Prostate gland (tissue), 2 donors: ENCODE measurements around the gene AFF1. TPM values are rescaled to one million over a fixed set of nuclear protein-coding genes. Genes with fewer than 3 reads are reported as not detected.

Experiments
- DNase-seq: peaks from one replicate; pipeline ENCODE4 v3.0.0-alpha.2; 2019; ENCODE audit warnings: low spot score
- H3K27ac ChIP-seq, 2 donors: fragments of 200-600 bp; sonication (generic); 2 replicates each; pipeline ENCODE4 v1.5.1; 2017 to 2019
- H3K27me3 ChIP-seq: fragments of 200-600 bp; sonication (generic); replicated peaks from 2 replicates; pipeline ENCODE4 v1.5.1; 2019; ENCODE audit not compliant: insufficient read depth
- H3K36me3 ChIP-seq, 2 donors: fragments of 200-600 bp; sonication (generic); 1 replicate in 1 of 2; 2 replicates in 1 of 2; pipeline versions ENCODE4 v1.5.1 to v1.8.1; 2017 to 2019
- H3K4me1 ChIP-seq: fragments of 200-600 bp; sonication (generic); replicated peaks from 2 replicates; pipeline ENCODE4 v1.5.1; 2019
- H3K4me3 ChIP-seq, 2 donors: fragments of 200-600 bp; sonication (generic); 2 replicates each; pipeline ENCODE4 v1.5.1; 2017 to 2019
- H3K9me3 ChIP-seq: fragments of 200-600 bp; sonication (generic); 2 replicates; pipeline ENCODE4 v1.5.1; 2017
- CTCF ChIP-seq, 4 experiments: fragments of 200-600 bp in 2 of 4; fragments of 450-650 bp in 2 of 4; sonication (generic) in 2 of 4; IDR thresholded peaks; 1 replicate in 3 of 4; 2 replicates in 1 of 4; pipeline ENCODE4 v1.5.1; 2016 to 2019; ENCODE audit warnings: antibody characterized with exemption in 4 of 4, mild to moderate bottlenecking in 2 of 4, moderate library complexity in 2 of 4
- POLR2A ChIP-seq: fragments of 450-650 bp; IDR thresholded peaks from one replicate; pipeline ENCODE4 v1.6.1; 2016; ENCODE audit warnings: antibody characterized with exemption, mild to moderate bottlenecking
- POLR2AphosphoS5 ChIP-seq: sonication (generic); formaldehyde crosslinking; IDR thresholded peaks from one replicate; pipeline ENCODE4 v1.6.1; 2017; ENCODE audit warnings: antibody characterized with exemption
- WGBS: methylation state at CpG from one replicate; pipeline ENCODE4 v1.1.5; 2018; 5-methylcytosine and 5-hydroxymethylcytosine counted together
- intact Hi-C: fragments of 100-400 bp; cut with DNase I; formaldehyde crosslinking; loops from one replicate; pipeline ENCODE4 v1.14.2; 2022
- total RNA-seq, 2 donors: library from RNA; depleted of rRNA; stranded (reverse); fragments of >200 nt; gene quantifications; one replicate each; pipeline ENCODE4 v1.1.0, GENCODE V29; 2016

Gene AFF1
- total RNA-seq, 2 donors from 2014 or later, result 69.7 to 92.5 TPM

- no peaks in the 10 kb centered on the region for H3K9me3 ChIP-seq
- WGBS, result 90% methylated on average over 1 of the region's 1 CpG
- no peak overlapping the region for H3K4me3 ChIP-seq
- H3K36me3 ChIP-seq, result no peaks in the 10 kb centered on the region
- peaks cover 3% of the 10 kb centered on the region for H3K4me1 ChIP-seq
- intact Hi-C loops, result no loop called here
- H3K27me3 ChIP-seq, result no peaks in the 10 kb centered on the region
- DNase-seq, result no peak
- TF ChIP-seq CTCF (IDR thresholded peaks at IDR 0.05), result no peak
- TF ChIP-seq POLR2AphosphoS5, result no peak
- TF ChIP-seq POLR2A, result no peak
- H3K27ac ChIP-seq, result no peak overlapping the region
Measured at GRCh38 chr4:87100168-87100567, 165.4 kb downstream of the AFF1 start.

GRCh38 chr4:87101543-87102199 is 166.9 kb downstream of the AFF1 start:
- H3K36me3 ChIP-seq, result no peaks in the 10 kb centered on the region
- H3K9me3 ChIP-seq, result no peaks in the 10 kb centered on the region
- no peak overlapping the region for H3K4me3 ChIP-seq
- TF ChIP-seq CTCF (IDR thresholded peaks at IDR 0.05) (no peak), POLR2AphosphoS5 (no peak), POLR2A (no peak)
- no peaks in the 10 kb centered on the region for H3K27me3 ChIP-seq
- WGBS, result 68% methylated on average over 7 of the region's 7 CpGs
- no peak overlapping the region for H3K27ac ChIP-seq
- H3K4me1 ChIP-seq, result peaks cover 3% of the 10 kb centered on the region
- intact Hi-C loops, result no loop called here
- DNase-seq, result no peak

GRCh38 chr4:87103086-87103485 is 168.3 kb downstream of the AFF1 start:
- peak overlapping the region; percentile 38 to 54 for H3K27ac ChIP-seq
- 60% methylated on average over 1 of the region's 1 CpG for WGBS
- TF ChIP-seq POLR2AphosphoS5, result no peak
- no peak for TF ChIP-seq POLR2A
- no peak for TF ChIP-seq CTCF (IDR thresholded peaks at IDR 0.05)
- H3K36me3 ChIP-seq, result no peaks in the 10 kb centered on the region
- no peaks in the 10 kb centered on the region for H3K27me3 ChIP-seq
- intact Hi-C loops, result no loop called here
- H3K4me3 ChIP-seq, result no peak overlapping the region
- H3K9me3 ChIP-seq, result no peaks in the 10 kb centered on the region
- peaks cover 3% of the 10 kb centered on the region for H3K4me1 ChIP-seq
- no peak for DNase-seq

GRCh38 chr4:87103691-87104187 is 168.9 kb downstream of the AFF1 start:
- WGBS, result 49% methylated on average over 2 of the region's 2 CpGs
- DNase-seq, result no peak
- TF ChIP-seq CTCF (IDR thresholded peaks at IDR 0.05) (no peak), POLR2A (no peak), POLR2AphosphoS5 (no peak)
- peaks cover 3% of the 10 kb centered on the region for H3K4me1 ChIP-seq
- H3K4me3 ChIP-seq, result no peak overlapping the region
- intact Hi-C loops, result no loop called here
- H3K9me3 ChIP-seq, result no peaks in the 10 kb centered on the region
- no peaks in the 10 kb centered on the region for H3K36me3 ChIP-seq
- H3K27ac ChIP-seq, result peak overlapping the region; percentile 38 to 54
- H3K27me3 ChIP-seq, result no peaks in the 10 kb centered on the region
